Lung (tissue), 12 donors: ENCODE measurements around the gene LRRC15. TPM values are rescaled to one million over a fixed set of nuclear protein-coding genes. Genes with fewer than 3 reads are reported as not detected.

Experiments used
- ATAC-seq: fragments of 200-7000 bp; cut with Tn5 transposase; one replicate; pipeline ENCODE4 v1.9.1; 2020; ENCODE audit warnings: moderate number of reproducible peaks; ENCODE audit not compliant: insufficient read depth, low FRiP score
- DNase-seq, 3 donors: peaks; one replicate each; pipeline ENCODE4 v3.0.0-alpha.2; 2013 to 2017
- H3K27ac ChIP-seq, 2 donors: one replicate each; pipeline ENCODE4 v1.5.1; 2013; ENCODE audit warnings: mild to moderate bottlenecking in 2 of 2, moderate library complexity in 2 of 2, control low read depth in 1 of 2, inconsistent platforms in 1 of 2, low read depth in 1 of 2, low read length in 1 of 2
- H3K27me3 ChIP-seq, 3 donors: one replicate each; pipeline ENCODE4 v1.5.1; 2013; ENCODE audit warnings: low read length in 2 of 3; ENCODE audit not compliant: control insufficient read depth in 3 of 3, insufficient read depth in 3 of 3
- H3K36me3 ChIP-seq, 4 donors: one replicate each; pipeline ENCODE4 v1.5.1; 2013; ENCODE audit warnings: low read length in 4 of 4, mild to moderate bottlenecking in 1 of 4, moderate library complexity in 1 of 4; ENCODE audit not compliant: control insufficient read depth in 4 of 4, insufficient read depth in 4 of 4
- H3K4me1 ChIP-seq, 5 donors: one replicate each; pipeline ENCODE4 v1.5.1; 2013; ENCODE audit warnings: low read length in 5 of 5, mild to moderate bottlenecking in 2 of 5, moderate library complexity in 1 of 5; ENCODE audit not compliant: control insufficient read depth in 5 of 5, insufficient read depth in 5 of 5
- H3K4me3 ChIP-seq: one replicate; pipeline ENCODE4 v1.5.1; 2013; ENCODE audit warnings: mild to moderate bottlenecking, control low read depth, moderate library complexity
- H3K9ac ChIP-seq, 2 donors: one replicate each; pipeline ENCODE4 v1.5.1; 2013; ENCODE audit warnings: low read length in 2 of 2, control low read depth in 1 of 2; ENCODE audit not compliant: insufficient read depth in 1 of 2
- H3K9me3 ChIP-seq, 4 donors: one replicate each; pipeline ENCODE4 v1.5.1; 2013; ENCODE audit warnings: low read length in 3 of 4, mild to moderate bottlenecking in 1 of 4, moderate library complexity in 1 of 4; ENCODE audit not compliant: control insufficient read depth in 4 of 4, insufficient read depth in 3 of 4
- CTCF ChIP-seq: IDR thresholded peaks from 2 replicates; pipeline ENCODE4 v1.5.1; 2012; ENCODE audit warnings: mild to moderate bottlenecking; ENCODE audit errors: control extremely low read depth, extremely low read depth
- whole genome bisulfite sequencing, 2 donors: extraction: QIAGEN DNeasy Blood & Tissue Kit; methylation state at CpG; one replicate each; pipeline ENCODE4 v1.1.7; 2013; 5-methylcytosine and 5-hydroxymethylcytosine counted together
- polyA plus RNA-seq, 2 donors: library from polyadenylated mRNA; stranded (reverse); fragments of 200-250 nt; gene quantifications; one replicate each; pipeline ENCODE4 v1.2.1, GENCODE V29; 2013
- total RNA-seq, 2 donors: library from RNA; depleted of rRNA in 1 of 2; stranded (reverse); fragments of >200 nt in 1 of 2; gene quantifications; one replicate each; pipeline ENCODE4 v1.2.1, GENCODE V29; 2014 to 2021
- donor health status: control.
- donor health status: control.
- donor health status: Bipolar disorder and iron deficiency.
- donor health status: healthy.
- donor health status: DM: yes; HTN: yes; CAD: no.

The LRRC15 gene
- total and polyA plus RNA-seq, 4 donors = 0.06 to 1.2 (median 0.07) TPM

GRCh38 chr3:194337965-194338753 lies 31.4 kb downstream of the LRRC15 start:
- TF ChIP-seq CTCF = no peak
- H3K27me3 ChIP-seq = peaks cover 0 to 2% (median 2%) of the 10 kb centered on the region in 3 donors
- no peak overlapping the region for H3K9ac ChIP-seq
- H3K36me3 ChIP-seq = no peaks in the 10 kb centered on the region
- ATAC-seq (no peak), DNase-seq (peak; percentile 55 to 72 (median 64))
- H3K9me3 ChIP-seq = no peaks in the 10 kb centered on the region
- 77 to 79% methylated on average over 13 of the region's 13 CpGs for WGBS, 2 donors
- peaks cover 0 to 5% (median 2%) of the 10 kb centered on the region in 5 donors for H3K4me1 ChIP-seq
- no peak overlapping the region for H3K27ac ChIP-seq
- no peak overlapping the region for H3K4me3 ChIP-seq

- DNase-seq = no peak
- no peaks in the 10 kb centered on the region for H3K9me3 ChIP-seq
- no peak overlapping the region for H3K27ac ChIP-seq
- no peak for TF ChIP-seq CTCF
- 85 to 87% methylated on average over 17 of the region's 17 CpGs for WGBS, 2 donors
- peaks cover 0 to 5% (median 2%) of the 10 kb centered on the region in 5 donors for H3K4me1 ChIP-seq
- no peak for ATAC-seq
- no peak overlapping the region for H3K4me3 ChIP-seq
- H3K36me3 ChIP-seq = no peaks in the 10 kb centered on the region
- H3K27me3 ChIP-seq = peaks cover 0 to 10% (median 4%) of the 10 kb centered on the region in 3 donors
- no peak overlapping the region for H3K9ac ChIP-seq
Observed at GRCh38 chr3:194336601-194337355, 32.8 kb downstream of the LRRC15 start.

- Histone ChIP-seq H3K9me3 (no peaks in the 10 kb centered on the region), H3K4me1 (peaks cover 0 to 13% (median 2%) of the 10 kb centered on the region in 5 donors), H3K9ac (no peak overlapping the region), H3K36me3 (no peaks in the 10 kb centered on the region), H3K4me3 (no peak overlapping the region), H3K27ac (no peak overlapping the region), H3K27me3 (peaks cover 0 to 10% (median 4%) of the 10 kb centered on the region in 3 donors)
- no peak for DNase-seq
- 33 to 36% methylated on average over 15 of the region's 15 CpGs for WGBS, 2 donors
- no peak for ATAC-seq
- TF ChIP-seq CTCF = no peak
Observed at GRCh38 chr3:194333981-194334320, 35.6 kb downstream of the LRRC15 start.
